ENCODE measurements around the gene C1QTNF6.
A peak's percentile ranks its signal among the peaks of the same experiment; 100 is the strongest.
"Not testable (repeated sequence)": the region's sequence is repeated elsewhere in the genome, so short reads cannot be mapped to it uniquely, and the experiment has no call there.

The C1QTNF6 gene

GRCh38 chr22:37206118-37206840 lies 18.2 kb upstream of the C1QTNF6 start:
- FAIRE-seq, result no peak

DNA sequence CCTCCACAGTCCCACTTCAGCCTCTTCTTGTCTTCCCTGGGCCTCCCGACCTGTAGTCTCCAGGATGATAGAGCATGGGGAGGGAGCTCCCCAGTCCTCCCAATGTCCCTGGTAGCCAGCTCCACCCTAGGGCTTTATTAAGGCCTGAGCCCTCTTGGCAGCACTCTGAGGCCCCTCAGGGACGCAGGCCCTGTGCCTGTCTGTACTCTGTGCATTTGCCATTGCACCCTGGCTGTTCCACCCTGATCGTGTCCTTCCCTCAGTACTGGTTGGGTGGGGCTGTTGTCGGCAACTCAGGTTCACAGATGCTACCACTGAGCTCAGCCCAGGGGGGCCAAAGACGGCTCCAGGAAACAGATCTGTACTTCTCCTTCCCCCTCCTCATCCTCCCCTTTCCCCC lies 17.0 kb upstream of the C1QTNF6 start:
- FAIRE-seq, result no peak

DNA sequence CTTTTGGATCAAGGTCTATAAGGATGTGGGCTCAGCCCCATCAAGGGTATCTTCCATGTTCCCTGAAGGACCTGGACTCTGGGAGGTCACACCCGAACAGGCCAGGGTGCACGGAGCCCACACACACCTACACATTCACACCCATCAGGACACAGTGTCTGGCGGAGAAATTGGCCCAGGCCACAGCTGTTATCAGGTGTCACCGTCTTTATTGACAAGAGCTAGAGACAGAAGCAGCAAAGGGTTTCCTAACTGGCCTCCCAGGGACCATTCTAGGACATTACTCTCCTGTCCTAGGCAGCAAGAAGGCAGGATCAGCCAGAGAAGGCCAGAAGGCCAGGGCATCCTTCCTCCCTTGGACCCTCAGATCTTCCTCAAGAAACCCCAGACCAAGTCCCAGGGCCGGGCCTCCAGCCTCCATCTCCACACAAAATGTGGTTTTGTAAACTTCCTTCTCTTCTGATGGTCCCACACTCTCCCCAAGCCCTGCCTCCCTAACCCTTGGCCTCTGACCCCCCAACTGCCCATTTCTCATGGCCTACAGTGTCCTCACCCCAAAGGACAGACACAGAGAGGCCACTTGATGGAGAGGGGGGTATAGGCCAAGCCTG lies 16.1 kb upstream of the C1QTNF6 start:
- FAIRE-seq, result no peak

GRCh38 chr22:37203354-37204044 lies 15.5 kb upstream of the C1QTNF6 start:
- FAIRE-seq, result no peak

GRCh38 chr22:37202716-37203115 lies 14.7 kb upstream of the C1QTNF6 start:
- FAIRE-seq, result no peak

DNA sequence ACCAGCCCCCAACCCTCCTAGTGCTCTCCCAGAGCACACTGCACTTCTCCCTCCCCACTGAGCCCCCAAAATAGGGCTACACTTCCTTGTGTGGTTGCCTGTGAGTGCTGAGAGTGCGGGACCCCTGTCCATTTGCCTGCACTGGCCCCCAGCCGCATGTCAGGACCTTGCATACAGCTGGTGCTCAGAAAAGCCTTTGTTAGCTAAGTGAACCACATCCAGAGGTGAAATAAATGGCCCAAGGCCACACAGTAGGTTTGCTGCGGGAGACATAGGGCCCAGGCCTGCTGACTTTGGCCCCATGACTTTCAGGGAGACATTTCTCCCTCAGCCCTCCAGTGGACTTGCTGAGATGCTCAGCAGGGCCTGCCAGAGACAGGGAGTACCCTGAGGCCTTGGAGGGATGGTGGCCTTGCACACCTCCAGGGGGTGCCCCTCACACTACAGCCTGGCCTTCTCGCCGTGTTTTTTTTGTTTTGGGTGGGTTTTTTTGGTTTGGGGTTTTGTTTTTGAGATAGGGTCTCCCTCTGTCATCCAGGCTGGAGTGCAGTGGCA lies 14.0 kb upstream of the C1QTNF6 start:
- FAIRE-seq, result no peak

DNA sequence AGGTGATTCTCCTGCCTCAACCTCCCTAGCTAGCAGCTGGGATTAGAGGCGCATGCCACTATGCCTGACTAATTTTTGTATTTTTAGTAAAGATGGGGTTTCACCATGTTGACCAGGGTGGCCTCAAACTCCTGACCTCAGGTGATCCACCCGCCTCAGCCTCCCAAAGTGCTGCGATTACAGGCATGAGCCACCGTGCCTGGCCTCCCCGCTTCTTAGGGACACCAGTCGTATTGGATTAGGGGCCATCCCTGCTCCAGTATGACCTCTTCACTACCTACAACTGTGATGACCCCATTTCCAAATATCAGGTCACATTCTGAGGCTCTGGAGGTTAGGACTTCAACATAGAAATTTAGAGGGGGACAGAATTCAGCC lies 13.4 kb upstream of the C1QTNF6 start:
- not testable (repeated sequence) for FAIRE-seq

GRCh38 chr22:37199760-37200108 lies 11.7 kb upstream of the C1QTNF6 start:
- FAIRE-seq, result no peak

DNA sequence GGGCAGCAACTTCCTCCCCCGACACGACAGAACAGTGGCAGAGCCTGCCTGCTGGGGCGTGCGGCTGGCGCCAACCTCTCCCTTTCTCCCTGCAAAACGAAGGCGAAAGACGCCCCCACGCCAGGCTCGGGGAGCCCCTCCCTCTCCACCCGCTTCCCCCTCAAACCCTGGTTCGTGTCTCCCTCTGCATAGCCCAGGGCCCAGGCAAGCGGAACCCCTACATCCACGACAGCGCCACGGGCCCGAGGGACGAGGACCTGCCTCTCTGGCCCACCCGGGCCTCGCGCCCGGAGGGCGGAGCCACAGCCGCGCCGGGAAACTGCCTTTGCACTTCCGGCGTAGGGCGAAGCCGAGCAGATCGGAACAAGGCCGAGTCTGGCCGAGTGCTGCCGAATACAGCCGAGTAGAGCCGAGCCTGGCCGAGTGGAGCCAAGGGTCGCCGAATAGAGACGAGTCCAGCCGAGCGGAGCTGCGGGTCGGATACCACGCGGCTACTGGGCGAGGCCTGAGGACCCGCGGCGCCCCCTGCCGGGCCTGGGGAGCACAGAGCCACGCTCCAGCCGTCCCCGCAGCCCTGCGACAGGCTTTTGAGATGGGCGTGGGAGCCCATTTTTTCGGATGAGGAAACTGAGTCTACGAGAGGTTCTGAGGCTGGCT lies 11.2 kb upstream of the C1QTNF6 start:
- peak; percentile 91 for FAIRE-seq

DNA sequence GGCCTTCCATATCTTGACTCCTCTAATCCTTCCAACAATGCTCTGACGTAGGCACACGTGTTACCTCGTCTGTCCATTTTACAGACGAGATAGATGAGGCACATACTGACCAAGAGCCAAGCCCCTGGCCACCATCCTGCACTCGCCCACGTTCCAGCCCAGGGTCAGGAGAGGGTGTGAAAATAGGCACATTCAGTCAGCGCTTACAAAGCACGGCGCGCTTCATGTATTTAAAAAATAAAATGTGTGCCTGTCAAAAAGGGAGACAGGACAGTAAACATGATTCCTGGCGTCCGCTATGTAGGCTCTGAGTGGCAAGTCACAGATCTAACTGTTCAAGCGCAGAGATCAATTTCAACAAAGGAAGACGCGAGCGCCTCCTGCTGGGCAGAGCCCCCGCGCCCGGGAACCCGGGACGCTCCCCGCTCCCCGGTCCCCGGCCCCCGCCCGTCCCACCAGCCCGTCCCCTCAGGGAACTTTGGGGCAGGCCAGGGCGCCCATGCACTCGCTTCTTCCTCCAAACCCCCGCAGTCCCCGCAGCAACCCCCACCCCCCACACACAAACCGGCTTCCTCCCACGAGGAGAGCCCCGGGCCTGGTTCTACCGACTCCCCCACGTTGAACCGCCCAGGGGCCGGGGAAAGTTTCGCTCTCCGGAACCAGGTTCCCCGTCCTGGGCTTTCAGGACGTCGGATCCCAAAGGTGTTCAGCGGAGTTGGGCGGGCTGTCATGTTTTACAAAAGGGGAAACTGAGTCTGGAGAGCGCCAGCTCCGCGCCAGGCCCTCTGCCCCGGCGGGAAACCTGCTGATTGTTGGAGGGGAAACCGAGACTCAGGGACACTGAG lies 10.4 kb upstream of the C1QTNF6 start:
- no peak for FAIRE-seq

- no peak for FAIRE-seq
Measured at GRCh38 chr22:37197451-37198257, 9.6 kb upstream of the C1QTNF6 start.

GRCh38 chr22:37196539-37197450 lies 8.7 kb upstream of the C1QTNF6 start:
- FAIRE-seq, result no peak

- FAIRE-seq, result no peak
Measured at GRCh38 chr22:37195921-37196320, 7.9 kb upstream of the C1QTNF6 start.

GRCh38 chr22:37194750-37195149 lies 6.7 kb upstream of the C1QTNF6 start:
- no peak for FAIRE-seq

DNA sequence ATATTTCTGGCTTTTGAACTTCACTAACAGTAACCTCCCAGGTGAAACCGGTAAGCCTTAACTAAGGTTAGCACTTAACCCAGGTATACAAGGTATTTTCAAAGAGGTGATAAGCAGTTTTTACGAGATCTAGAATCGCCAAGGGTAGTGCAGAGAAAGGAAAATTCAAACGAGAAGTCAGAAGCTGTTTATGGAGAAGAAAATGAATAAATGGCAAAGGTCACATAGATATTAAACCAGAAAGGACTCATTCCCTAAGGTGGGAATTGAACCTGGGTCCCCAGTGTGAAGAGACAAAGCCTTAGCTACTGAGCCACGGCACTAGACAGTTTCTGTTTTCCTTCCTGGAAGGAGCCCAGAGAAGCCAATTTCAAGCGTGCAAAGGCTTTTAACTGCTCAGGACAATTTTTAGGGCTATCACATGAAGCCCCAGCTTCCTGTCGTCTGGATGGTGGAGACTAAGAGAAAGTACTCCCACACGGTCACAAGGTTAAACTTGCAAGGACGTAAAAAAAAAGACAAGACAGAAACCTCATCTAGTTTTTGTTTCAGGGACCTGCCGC lies 5.7 kb upstream of the C1QTNF6 start:
- no peak for FAIRE-seq

GRCh38 chr22:37192741-37193140 lies 4.7 kb upstream of the C1QTNF6 start:
- no peak for FAIRE-seq

GRCh38 chr22:37192204-37192603 lies 4.2 kb upstream of the C1QTNF6 start:
- no peak for FAIRE-seq

DNA sequence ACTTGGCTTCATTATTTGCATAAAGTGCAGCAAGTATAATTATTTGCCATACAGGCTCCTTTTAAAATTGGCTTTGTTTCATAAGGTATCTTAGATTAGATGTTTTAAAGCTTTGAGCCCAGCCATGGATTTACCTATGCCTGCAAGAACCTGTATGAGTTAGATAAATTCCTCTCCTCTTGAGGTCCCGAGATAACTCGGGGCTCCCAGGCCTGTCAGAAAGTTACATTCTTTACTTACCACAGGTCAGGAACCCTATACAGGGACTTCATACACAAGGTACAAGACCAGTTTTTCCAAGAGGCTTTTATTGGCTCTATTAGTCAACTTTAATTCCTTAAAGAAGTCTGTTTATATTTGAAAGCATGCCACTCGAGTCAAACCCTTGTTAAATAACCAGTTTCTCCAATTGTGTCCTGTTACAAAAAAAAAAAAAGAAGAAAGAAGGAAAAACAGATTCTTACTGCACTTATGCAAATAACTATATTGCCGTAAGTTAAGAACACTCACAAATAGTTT lies 2.3 kb upstream of the C1QTNF6 start:
- no peak for FAIRE-seq

DNA sequence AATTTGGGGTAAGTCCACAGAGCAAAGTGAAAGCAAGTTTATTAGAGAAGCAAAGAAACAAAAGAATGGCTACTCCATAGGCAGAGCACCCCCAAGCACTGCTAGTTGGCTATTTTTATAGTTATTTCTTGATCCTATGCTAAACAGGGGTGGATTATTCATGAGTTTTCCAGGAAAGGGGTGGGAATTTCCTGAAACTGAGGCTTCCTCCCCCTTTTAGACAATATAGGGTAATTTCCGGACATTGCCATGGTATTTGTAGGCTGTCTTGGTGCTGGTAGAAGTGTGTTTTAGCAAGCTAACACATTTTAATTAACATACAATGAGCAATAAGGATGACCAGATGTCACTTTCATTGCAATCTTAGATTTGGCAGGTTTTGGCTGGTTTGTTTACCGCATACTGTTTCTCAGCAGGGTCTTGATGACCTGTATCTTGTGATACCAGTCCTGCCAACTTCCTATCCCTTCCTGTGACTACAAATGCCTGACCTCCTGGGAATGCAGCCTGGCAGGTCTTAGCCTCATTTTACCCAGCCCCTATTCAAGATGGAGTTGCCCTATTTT lies 937 bp upstream of the C1QTNF6 start:
- FAIRE-seq, result no peak

GRCh38 chr22:37187552-37187890 lies 526 bp downstream of the C1QTNF6 start:
- no peak for FAIRE-seq
